CD4-positive, alpha-beta T cell treated with Interleukin-4 for 1 hour (primary cell): ENCODE results near the gene SLC45A2.
"Not testable (repeated sequence)": the region's sequence is repeated elsewhere in the genome, so short reads cannot be mapped to it uniquely, and the experiment has no call there.

Experiments
- DNase-seq, 2 donors: peaks; one replicate each; pipeline ENCODE4 v3.0.0-alpha.2; 2020 to 2022

The SLC45A2 gene

DNA sequence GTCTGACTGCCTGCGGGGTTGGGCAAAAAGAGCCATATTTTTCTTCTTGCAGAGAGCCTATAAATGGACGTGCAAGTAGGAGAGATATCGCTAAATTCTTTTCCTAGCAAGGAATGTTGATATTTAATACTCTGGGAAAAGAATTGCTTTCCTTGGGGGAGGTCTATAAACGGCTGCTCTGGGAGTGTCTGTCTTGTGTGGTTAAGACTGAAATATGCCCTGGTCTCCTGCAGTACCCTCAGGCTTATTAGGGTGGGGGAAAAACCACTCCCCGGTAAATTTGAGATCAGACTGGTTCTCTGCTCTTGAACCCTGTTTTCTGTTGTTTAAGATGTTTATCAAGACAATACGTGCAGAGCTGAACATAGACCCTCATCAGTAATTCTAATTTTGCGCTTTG is 78.2 kb downstream of the SLC45A2 start:
- DNase-seq: not testable (repeated sequence)

DNA sequence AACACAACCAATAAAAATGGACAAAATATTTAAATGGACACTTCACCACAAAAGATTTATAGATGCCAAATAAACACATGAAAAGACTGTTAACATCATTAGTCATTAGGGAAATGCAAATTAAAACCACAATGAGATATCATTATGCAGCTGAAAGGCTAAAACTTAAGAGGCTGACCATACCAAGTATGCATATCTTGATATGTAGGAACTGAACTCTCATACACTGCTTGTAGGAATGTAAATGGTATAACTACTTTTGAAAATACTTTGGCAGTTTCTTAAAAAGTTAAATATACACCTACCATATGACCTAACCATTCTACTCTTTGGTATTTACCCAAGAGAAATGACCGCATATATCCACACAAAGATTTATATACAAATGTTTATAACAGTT is 79.1 kb downstream of the SLC45A2 start:
- DNase-seq: no peak

DNA sequence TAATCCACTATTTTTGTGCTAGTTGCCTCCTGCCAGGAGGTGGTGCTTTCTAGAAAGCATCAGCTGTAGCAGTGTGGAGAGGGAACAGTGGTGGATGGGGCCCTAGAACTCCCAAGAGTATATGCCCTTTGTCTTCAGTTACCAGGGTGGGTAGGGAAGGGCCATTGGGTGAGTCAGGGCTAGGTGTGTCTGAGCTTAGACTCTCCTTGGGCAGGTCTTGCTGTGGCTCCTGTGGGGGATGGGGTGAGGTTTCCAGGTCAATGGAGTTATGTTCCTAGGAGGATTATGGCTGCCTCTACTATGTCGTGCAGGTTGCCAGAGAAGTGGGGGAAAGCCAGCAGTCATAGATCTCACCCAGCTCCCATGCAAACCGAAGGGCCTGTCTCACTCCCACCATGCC is 81.4 kb downstream of the SLC45A2 start:
- no peak for DNase-seq

DNA sequence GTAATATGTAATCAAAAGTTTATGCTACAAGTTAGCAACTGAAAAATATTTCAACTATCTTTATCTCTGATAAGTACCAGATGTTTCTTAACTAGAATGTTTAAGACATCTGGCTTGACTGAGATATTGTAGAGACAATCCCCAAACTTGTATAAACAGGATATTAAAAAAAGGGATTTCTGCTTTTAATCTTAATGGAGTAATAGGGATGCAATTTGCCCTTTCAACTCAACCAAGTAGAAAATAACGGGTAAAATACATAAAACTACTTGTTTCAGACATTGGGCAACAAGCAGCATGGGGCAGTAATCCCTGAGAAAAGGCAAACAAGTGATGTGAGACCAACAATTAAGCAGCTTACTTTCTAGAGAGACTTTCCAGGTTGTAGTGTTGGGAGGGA is 83.3 kb downstream of the SLC45A2 start:
- DNase-seq: no peak
